Umbilical cord (tissue), 2 donors: ENCODE measurements around the gene SHISAL1. TPM values are rescaled to one million over a fixed set of nuclear protein-coding genes. Genes with fewer than 3 reads are reported as not detected.

Experiments
- DNase-seq: peaks from one replicate; pipeline ENCODE4 v3.0.0-alpha.2; 2015; ENCODE audit warnings: low spot score
- total RNA-seq: library from RNA; depleted of rRNA; stranded (reverse); fragments of >200 nt; gene quantifications from one replicate; pipeline ENCODE4 v1.2.3, GENCODE V29; 2014; ENCODE audit warnings: low replicate concordance; ENCODE audit not compliant: insufficient read depth

Gene SHISAL1
- total RNA-seq: 3.9 TPM

- DNase-seq: no peak
Observed at GRCh38 chr22:44312766-44313165, at the start of gene SHISAL1. Gene SHISAL1, minus strand, starts transcription at chr22:44312951. Its CDS starts 12,006 bp downstream, at chr22:44300945.

DNA sequence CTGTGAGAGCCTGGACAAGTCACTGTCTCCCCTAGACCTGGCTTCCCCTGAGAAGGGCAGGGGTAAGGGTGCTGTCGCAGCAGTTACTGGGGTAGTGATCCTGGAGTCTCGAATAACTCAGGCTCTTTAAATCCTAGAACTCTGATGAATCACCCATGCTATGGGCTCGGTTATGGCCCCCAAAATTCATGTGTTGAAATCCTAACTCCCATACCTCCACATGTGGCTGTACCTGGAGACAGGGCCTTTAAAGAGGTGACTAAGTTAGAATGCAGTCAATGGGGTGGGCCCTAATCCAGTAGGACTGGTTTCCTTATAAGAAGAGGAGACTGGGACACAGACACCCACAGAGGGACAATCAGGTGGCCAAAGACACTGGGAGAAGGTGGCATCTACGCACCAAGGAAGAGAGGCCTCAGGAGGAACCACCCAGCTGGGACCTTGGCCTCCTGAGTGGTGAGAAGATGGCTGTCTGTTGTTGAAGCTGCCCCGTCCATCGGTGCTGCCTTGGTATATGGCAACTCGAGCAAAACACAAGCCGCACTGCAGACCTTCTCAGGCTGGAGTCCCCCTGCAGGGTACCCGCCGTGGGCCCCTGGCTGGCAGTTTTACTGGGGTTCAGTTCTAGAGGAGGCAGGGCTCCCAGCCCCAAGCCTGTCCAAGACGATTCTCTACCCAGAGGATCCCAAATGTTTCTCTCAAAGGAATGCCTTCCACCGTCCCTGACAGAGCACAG lies 48.8 kb upstream of the SHISAL1 start:
- no peak for DNase-seq

- DNase-seq: peak; percentile 44
Observed at GRCh38 chr22:44360668-44361381, 48.1 kb upstream of the SHISAL1 start.

GRCh38 chr22:44360306-44360667 lies 47.5 kb upstream of the SHISAL1 start:
- DNase-seq: no peak

DNA sequence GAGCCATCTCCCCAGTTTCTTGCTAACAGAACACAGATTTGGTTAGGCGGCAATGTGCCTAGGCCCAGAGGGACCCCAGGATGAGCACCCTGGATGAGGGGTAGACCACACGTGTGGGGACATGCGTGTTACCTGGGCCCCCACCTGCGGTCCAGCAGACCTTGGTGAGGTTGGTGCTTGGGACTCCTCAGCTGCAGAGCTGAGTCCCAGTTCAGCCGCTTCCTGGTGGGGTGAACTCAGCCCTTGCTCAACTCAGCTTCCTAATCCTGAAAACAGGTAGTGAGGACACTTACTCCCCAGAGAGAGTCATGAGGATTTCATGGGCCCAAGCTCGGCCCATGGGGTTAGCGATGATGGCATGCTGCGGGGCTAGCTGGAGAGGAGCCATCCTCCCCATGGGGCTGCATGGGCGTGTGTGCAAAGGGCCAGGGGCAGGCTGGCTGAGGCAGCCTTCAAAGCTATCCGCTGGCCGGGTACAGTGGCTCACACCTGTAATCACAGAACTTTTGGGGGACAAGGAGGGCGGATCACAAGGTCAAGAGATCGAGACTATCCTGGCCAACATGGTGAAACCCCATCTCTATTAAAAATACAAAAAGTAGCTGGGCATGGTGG lies 46.9 kb upstream of the SHISAL1 start:
- no peak for DNase-seq

GRCh38 chr22:44358709-44359440 lies 46.1 kb upstream of the SHISAL1 start:
- DNase-seq: no peak

- peak; percentile 74 for DNase-seq
Observed at GRCh38 chr22:44357966-44358465, 45.3 kb upstream of the SHISAL1 start.

DNA sequence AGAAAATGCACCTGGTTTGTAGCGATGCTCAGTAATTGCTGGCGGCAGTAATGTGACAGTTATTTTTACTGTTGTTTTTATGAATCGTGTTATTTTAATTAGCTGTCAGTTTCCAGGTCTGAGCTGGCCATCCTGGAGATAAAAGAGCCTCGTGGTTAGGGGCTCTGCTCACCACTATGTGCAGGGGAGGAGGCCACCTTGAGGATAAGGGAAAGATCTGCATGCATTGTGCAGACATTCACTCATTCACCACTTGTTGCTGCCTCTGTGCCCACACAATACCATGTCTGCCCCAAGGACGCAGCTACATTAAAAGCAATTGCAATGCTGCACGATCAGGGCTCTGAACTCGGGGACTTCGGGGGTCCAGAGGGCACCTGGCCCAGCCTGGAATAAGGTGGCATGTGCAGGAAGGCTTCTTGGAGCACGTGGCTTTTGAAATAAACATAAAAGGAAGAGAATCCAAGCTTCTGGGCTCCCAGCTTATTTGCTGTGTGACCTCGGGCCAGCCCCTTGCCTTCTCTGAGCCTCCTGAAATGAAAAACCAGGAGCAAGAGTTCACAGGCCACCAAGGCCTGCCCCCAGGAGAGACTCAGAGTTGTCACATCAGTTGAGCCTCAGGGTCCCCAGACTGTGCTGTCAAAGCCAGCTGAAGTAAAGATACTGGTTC lies 44.7 kb upstream of the SHISAL1 start:
- DNase-seq: no peak

DNA sequence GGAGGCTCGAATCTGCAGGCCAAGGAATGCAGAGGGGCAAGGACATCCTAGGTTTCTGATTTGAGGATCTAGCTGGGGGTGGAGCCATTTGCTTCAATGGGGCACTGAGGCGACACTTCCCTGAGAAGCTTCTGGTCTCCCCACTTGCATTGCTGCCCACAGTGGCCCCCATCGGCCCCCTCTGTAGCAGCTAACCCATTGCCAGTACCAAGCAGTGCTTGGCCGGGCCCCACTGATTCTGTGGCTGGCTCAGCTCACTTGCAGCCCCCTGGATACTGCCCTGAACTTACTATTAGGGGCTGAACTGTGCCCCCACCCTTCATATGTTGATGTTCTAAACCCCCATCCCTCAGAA lies 42.9 kb upstream of the SHISAL1 start:
- DNase-seq: no peak

GRCh38 chr22:44354288-44354687 lies 41.5 kb upstream of the SHISAL1 start:
- no peak for DNase-seq

DNA sequence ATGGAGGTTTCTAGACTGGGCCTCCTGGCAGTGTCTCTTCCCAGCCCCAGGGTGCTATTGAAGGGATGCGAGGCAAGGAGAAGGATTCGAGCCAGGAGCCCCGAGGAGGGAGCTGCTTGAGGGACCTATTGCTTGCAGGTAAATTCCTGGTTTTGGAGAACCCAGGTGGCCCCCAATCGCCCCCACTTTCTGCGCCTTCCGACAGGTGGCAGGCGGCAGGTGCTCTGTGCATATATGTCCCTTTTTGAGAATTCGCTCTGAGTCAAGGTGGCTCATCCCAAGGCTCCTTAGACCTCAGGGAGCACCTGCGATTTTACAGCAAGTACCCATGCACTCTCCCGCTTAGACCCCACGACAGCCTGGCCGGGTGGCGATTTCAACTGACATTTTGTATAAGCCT lies 40.3 kb upstream of the SHISAL1 start:
- DNase-seq: no peak

- DNase-seq: no peak
Observed at GRCh38 chr22:44352378-44353035, 39.8 kb upstream of the SHISAL1 start.

- DNase-seq: peak; percentile 73
Observed at GRCh38 chr22:44351685-44352377, 39.1 kb upstream of the SHISAL1 start.

DNA sequence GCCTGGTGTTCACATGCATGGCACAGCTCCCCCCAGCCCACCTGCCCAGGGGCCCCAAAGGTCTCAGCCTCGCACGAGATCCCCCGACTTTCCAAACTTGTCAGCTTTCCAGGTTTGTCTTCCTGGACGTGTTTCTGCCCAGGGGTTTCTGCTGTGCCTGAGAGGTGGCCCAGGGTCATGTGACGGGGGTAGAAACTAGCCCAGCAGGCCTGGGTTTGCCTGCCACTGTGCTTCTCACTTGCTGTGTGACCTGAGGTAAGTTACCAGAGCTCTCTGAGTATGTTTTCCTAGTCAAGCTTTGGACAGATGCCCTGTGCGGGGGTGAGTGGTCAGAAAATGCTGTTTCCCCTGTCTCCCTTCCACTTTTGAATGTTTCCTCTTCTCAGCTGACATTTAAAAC lies 38.3 kb upstream of the SHISAL1 start:
- DNase-seq: no peak

DNA sequence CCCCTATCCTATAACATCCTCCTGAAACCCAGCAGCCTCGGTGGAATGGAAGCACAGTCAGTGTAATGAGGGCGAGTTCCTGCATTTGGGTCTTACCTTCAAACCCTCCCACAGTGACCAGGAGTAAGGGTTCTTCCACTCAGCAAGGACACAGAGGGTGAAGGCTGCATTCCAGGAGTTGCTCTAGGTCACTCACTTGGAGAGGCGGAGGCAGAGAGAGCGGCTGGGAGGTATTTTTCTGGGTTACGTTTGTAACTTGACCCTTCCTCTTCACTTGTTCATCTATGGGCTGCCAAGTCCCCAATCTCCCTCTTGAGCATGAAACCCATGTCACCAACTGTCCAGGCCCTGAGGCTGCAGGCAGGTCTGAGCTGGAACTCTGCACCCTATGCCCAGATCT lies 36.8 kb upstream of the SHISAL1 start:
- DNase-seq: no peak

GRCh38 chr22:44348971-44349560 lies 36.3 kb upstream of the SHISAL1 start:
- DNase-seq: no peak

- no peak for DNase-seq
Observed at GRCh38 chr22:44347549-44347948, 34.8 kb upstream of the SHISAL1 start.

DNA sequence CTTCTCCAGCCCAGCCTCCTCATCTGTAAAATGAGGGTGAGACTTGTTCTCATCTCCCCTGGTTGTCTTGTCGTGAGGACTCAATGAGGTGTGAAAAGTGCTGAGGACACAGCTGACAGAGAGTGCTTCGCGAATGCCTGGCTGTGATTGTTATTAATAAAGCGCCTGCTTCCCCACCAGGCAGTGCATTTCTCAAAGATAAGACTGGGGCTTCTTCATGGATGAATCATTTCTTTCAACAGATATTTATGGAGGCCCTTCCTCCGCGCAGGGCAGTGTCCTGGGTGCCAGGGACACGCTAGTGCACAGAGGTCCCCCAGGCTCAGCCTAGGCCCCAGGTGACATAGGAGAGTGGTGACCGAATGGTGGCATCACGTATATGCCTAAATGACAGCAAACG lies 34.3 kb upstream of the SHISAL1 start:
- peak; percentile 39 for DNase-seq

GRCh38 chr22:44345872-44346271 lies 33.1 kb upstream of the SHISAL1 start:
- DNase-seq: no peak

DNA sequence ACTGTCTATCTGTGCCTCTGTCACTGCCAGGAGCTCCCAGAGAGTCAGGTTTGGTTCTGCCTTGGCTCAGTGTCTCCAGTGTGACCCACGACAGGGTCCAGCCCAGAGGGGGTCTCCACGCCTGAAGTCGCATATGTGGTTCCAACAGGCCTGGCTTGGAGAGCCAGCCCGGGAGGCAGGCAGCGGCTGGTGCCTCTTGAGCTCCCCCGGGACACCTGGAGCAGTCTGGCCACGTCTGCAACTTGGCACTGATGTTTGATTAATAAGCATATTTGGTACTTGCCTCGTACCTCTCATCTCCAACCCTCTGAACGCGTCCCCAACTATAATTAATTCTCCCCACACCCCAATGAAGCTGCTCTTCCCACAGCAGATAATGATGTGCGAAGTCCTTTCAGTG lies 31.7 kb upstream of the SHISAL1 start:
- DNase-seq: no peak
